Aorta (tissue), 5 donors: ENCODE data around the gene MAPT. TPM values are rescaled to one million over a fixed set of nuclear protein-coding genes. Genes with fewer than 3 reads are reported as not detected.

Source experiments
- ATAC-seq: fragments of 200-7000 bp; cut with Tn5 transposase; one replicate; pipeline ENCODE4 v1.9.1; 2022; ENCODE audit warnings: moderate library complexity; ENCODE audit not compliant: low FRiP score
- DNase-seq, 2 donors: peaks; one replicate each; pipeline ENCODE4 v3.0.0-alpha.2; 2020
- H3K27ac ChIP-seq, 2 donors: one replicate each; pipeline ENCODE4 v1.5.1; 2013; ENCODE audit warnings: low read length in 2 of 2, mild to moderate bottlenecking in 2 of 2, moderate library complexity in 2 of 2, control low read depth in 1 of 2, inconsistent platforms in 1 of 2, low read depth in 1 of 2
- H3K27me3 ChIP-seq, 2 donors: one replicate each; pipeline ENCODE4 v1.6.1; 2013; ENCODE audit warnings: control low read depth in 1 of 2, low read length in 1 of 2, mild to moderate bottlenecking in 1 of 2, moderate library complexity in 1 of 2; ENCODE audit not compliant: insufficient read depth in 2 of 2, control insufficient read depth in 1 of 2
- H3K36me3 ChIP-seq, 2 donors: one replicate each; pipeline ENCODE4 v1.6.1; 2013; ENCODE audit warnings: control low read depth in 1 of 2, low read length in 1 of 2, mild to moderate bottlenecking in 1 of 2; ENCODE audit not compliant: insufficient read depth in 2 of 2, control insufficient read depth in 1 of 2
- H3K4me1 ChIP-seq, 2 donors: one replicate each; pipeline ENCODE4 v1.6.1; 2013; ENCODE audit warnings: low read length in 2 of 2, control low read depth in 1 of 2, mild to moderate bottlenecking in 1 of 2, moderate library complexity in 1 of 2; ENCODE audit not compliant: insufficient read depth in 2 of 2, control insufficient read depth in 1 of 2
- H3K4me3 ChIP-seq, 2 donors: one replicate each; pipeline ENCODE4 v1.5.1; 2013; ENCODE audit warnings: low read length in 2 of 2, control low read depth in 1 of 2, mild to moderate bottlenecking in 1 of 2
- H3K9me3 ChIP-seq: one replicate; pipeline ENCODE4 v1.6.1; 2013; ENCODE audit warnings: mild to moderate bottlenecking, low read length; ENCODE audit not compliant: control insufficient read depth
- WGBS, 2 donors: extraction: QIAGEN DNeasy Blood & Tissue Kit; methylation state at CpG; one replicate each; pipeline ENCODE4 v1.1.7; 2013; 5-methylcytosine and 5-hydroxymethylcytosine counted together
- intact Hi-C, 2 donors: fragments of 100-400 bp; cut with DNase I; formaldehyde crosslinking; loops; one replicate each; pipeline versions ENCODE4 v1.14.2 to v1.15.0; 2022
- polyA plus RNA-seq, 2 donors: library from polyadenylated mRNA; stranded (reverse); fragments of 200-250 nt; gene quantifications; one replicate each; pipeline ENCODE4 v1.2.3, GENCODE V29; 2013
- total RNA-seq, 2 donors: library from RNA; stranded (reverse); fragmentation: NEBNext Ultra II Directional; extraction: Animal tissue kit (Norgen Biotek cat#: 25700); gene quantifications; one replicate each; pipeline ENCODE4 v1.2.1, GENCODE V29; 2021
- donor health status: healthy with polysubstance abuse.
- donor health status: Bipolar disorder and iron deficiency.
- donor health status: DM: no; HTN: no; CAD: no.
- donor health status: DM: no; HTN: no; CAD: no.
- donor health status: DM: yes; HTN: yes; CAD: no.

Gene MAPT
- total and polyA plus RNA-seq, 4 donors: 0.13 to 3.9 (median 0.90) TPM

GRCh38 chr17:46033392-46033791, 139.0 kb downstream of the MAPT start:
- H3K4me1 ChIP-seq: no peaks in the 10 kb centered on the region
- no peak overlapping the region for H3K27ac ChIP-seq
- H3K36me3 ChIP-seq: peaks cover 10 to 16% of the 10 kb centered on the region in 2 donors
- no peaks in the 10 kb centered on the region for H3K27me3 ChIP-seq
- intact Hi-C loops: no loop called here
- no peak for DNase-seq
- no peaks in the 10 kb centered on the region for H3K9me3 ChIP-seq
- 85 to 90% methylated on average over 3 of the region's 3 CpGs for WGBS, 2 donors
- H3K4me3 ChIP-seq: no peak overlapping the region
- ATAC-seq: no peak

GRCh38 chr17:46035112-46035818, 140.9 kb downstream of the MAPT start:
- Histone ChIP-seq H3K9me3 (no peaks in the 10 kb centered on the region), H3K4me1 (no peaks in the 10 kb centered on the region), H3K27me3 (no peaks in the 10 kb centered on the region), H3K4me3 (no peak overlapping the region), H3K27ac (no peak overlapping the region), H3K36me3 (peaks cover 12 to 21% of the 10 kb centered on the region in 2 donors)
- ATAC-seq: no peak
- no peak for DNase-seq
- WGBS, 2 donors: 89 to 90% methylated on average over 3 of the region's 3 CpGs
- intact Hi-C loops: no loop called here

- Histone ChIP-seq H3K4me3 (no peak overlapping the region), H3K36me3 (peaks cover 12 to 21% of the 10 kb centered on the region in 2 donors), H3K27me3 (no peaks in the 10 kb centered on the region), H3K9me3 (no peaks in the 10 kb centered on the region), H3K4me1 (no peaks in the 10 kb centered on the region), H3K27ac (no peak overlapping the region)
- WGBS, 2 donors: 92 to 96% methylated on average over 6 of the region's 6 CpGs
- ATAC-seq: no peak
- DNase-seq: no peak
- intact Hi-C loops: no loop called here
Observed at GRCh38 chr17:46036491-46036890, 142.1 kb downstream of the MAPT start.

GRCh38 chr17:46037722-46038255, 143.4 kb downstream of the MAPT start:
- Histone ChIP-seq H3K4me3 (no peak overlapping the region), H3K27ac (no peak overlapping the region), H3K27me3 (no peaks in the 10 kb centered on the region), H3K4me1 (no peaks in the 10 kb centered on the region), H3K36me3 (peaks cover 11 to 21% of the 10 kb centered on the region in 2 donors), H3K9me3 (no peaks in the 10 kb centered on the region)
- no peak for DNase-seq
- ATAC-seq: no peak
- WGBS, 2 donors: 55 to 56% methylated on average over 4 of the region's 4 CpGs
- intact Hi-C loops: no loop called here

GRCh38 chr17:46038414-46038813, 144.1 kb downstream of the MAPT start:
- Histone ChIP-seq H3K4me3 (no peak overlapping the region), H3K9me3 (no peaks in the 10 kb centered on the region), H3K4me1 (no peaks in the 10 kb centered on the region), H3K36me3 (peaks cover 5 to 18% of the 10 kb centered on the region in 2 donors), H3K27me3 (no peaks in the 10 kb centered on the region), H3K27ac (no peak overlapping the region)
- ATAC-seq (no peak), DNase-seq (no peak)
- 88 to 89% methylated on average over 6 of the region's 6 CpGs for WGBS, 2 donors
- intact Hi-C loops: no loop called here

- Histone ChIP-seq H3K27ac (no peak overlapping the region), H3K4me1 (no peaks in the 10 kb centered on the region), H3K27me3 (no peaks in the 10 kb centered on the region), H3K4me3 (no peak overlapping the region), H3K36me3 (peaks cover 3 to 17% of the 10 kb centered on the region in 2 donors), H3K9me3 (no peaks in the 10 kb centered on the region)
- intact Hi-C loops: no loop called here
- 89% methylated on average over 12 of the region's 12 CpGs for WGBS, 2 donors
- no peak for ATAC-seq
- DNase-seq: no peak
Observed at GRCh38 chr17:46038937-46039336, 144.6 kb downstream of the MAPT start.

GRCh38 chr17:46039592-46040186, 145.3 kb downstream of the MAPT start:
- no peak overlapping the region for H3K4me3 ChIP-seq
- intact Hi-C loops: loop anchor here in 1 of 2 donors (5.0 kb wide), 2 partner anchors 153 to 173 kb away; partner anchors contain the start of gene KANSL1
- H3K4me1 ChIP-seq: no peaks in the 10 kb centered on the region
- no peaks in the 10 kb centered on the region for H3K9me3 ChIP-seq
- DNase-seq: peak in 1 of 2 donors; percentile 75
- 23 to 27% methylated on average over 5 of the region's 5 CpGs for WGBS, 2 donors
- H3K27me3 ChIP-seq: no peaks in the 10 kb centered on the region
- ATAC-seq: no peak
- H3K36me3 ChIP-seq: peaks cover 3 to 14% of the 10 kb centered on the region in 2 donors
- H3K27ac ChIP-seq: no peak overlapping the region

- H3K9me3 ChIP-seq: no peaks in the 10 kb centered on the region
- WGBS, 2 donors: 79 to 81% methylated on average over 2 of the region's 2 CpGs
- H3K4me1 ChIP-seq: no peaks in the 10 kb centered on the region
- H3K27me3 ChIP-seq: no peaks in the 10 kb centered on the region
- ATAC-seq (no peak), DNase-seq (no peak)
- intact Hi-C loops: loop anchor here in 1 of 2 donors (5.0 kb wide), 2 partner anchors 150 to 170 kb away; partner anchors contain the start of gene KANSL1
- H3K36me3 ChIP-seq: peaks cover 5 to 11% of the 10 kb centered on the region in 2 donors
- H3K27ac ChIP-seq: no peak overlapping the region
- H3K4me3 ChIP-seq: no peak overlapping the region
Observed at GRCh38 chr17:46042246-46042645, 147.9 kb downstream of the MAPT start.
